BE2C (cell line): ENCODE results near the gene MEIOB.

Experiments
- DNase-seq: peaks from one replicate; pipeline ENCODE4 v3.0.0-alpha.2; 2020
- H3K27me3 ChIP-seq: fragments of 250-450 bp; sonication (Bioruptor Pico); 2 replicates; pipeline ENCODE4 v1.5.1; 2020; ENCODE audit warnings: mild to moderate bottlenecking
- H3K36me3 ChIP-seq: fragments of 250-450 bp; sonication (Bioruptor Pico); 2 replicates; pipeline ENCODE4 v1.5.1; 2020; ENCODE audit warnings: mild to moderate bottlenecking
- H3K4me1 ChIP-seq: fragments of 250-450 bp; sonication (Bioruptor Pico); 2 replicates; pipeline ENCODE4 v1.5.1; 2020
- H3K4me3 ChIP-seq: 2 replicates; pipeline ENCODE4 v1.5.1; 2011; ENCODE audit warnings: low read depth, low read length
- H3K9me3 ChIP-seq: fragments of 250-450 bp; sonication (Bioruptor Pico); 2 replicates; pipeline ENCODE4 v1.5.1; 2020
- CTCF ChIP-seq: IDR thresholded peaks from 2 replicates; pipeline ENCODE4 v1.5.1; 2012; ENCODE audit warnings: mild to moderate bottlenecking, low read depth, low read length

MEIOB gene

GRCh38 chr16:1792836-1793577, 79.0 kb downstream of the MEIOB start:
- TF ChIP-seq CTCF, result no peak
- no peak for DNase-seq
- Histone ChIP-seq H3K4me3 (no peak overlapping the region), H3K9me3 (peaks cover 4% of the 10 kb centered on the region), H3K27me3 (no peaks in the 10 kb centered on the region), H3K4me1 (no peaks in the 10 kb centered on the region), H3K36me3 (peaks cover 33% of the 10 kb centered on the region)

- no peaks in the 10 kb centered on the region for H3K4me1 ChIP-seq
- H3K9me3 ChIP-seq, result no peaks in the 10 kb centered on the region
- H3K4me3 ChIP-seq, result no peak overlapping the region
- H3K36me3 ChIP-seq, result peaks cover 41% of the 10 kb centered on the region
- TF ChIP-seq CTCF, result no peak
- peak; percentile 36 for DNase-seq
- H3K27me3 ChIP-seq, result no peaks in the 10 kb centered on the region
Observed at GRCh38 chr16:1791943-1792812, 79.8 kb downstream of the MEIOB start.

- peaks cover 49% of the 10 kb centered on the region for H3K36me3 ChIP-seq
- H3K9me3 ChIP-seq, result no peaks in the 10 kb centered on the region
- H3K27me3 ChIP-seq, result no peaks in the 10 kb centered on the region
- H3K4me3 ChIP-seq, result no peak overlapping the region
- H3K4me1 ChIP-seq, result no peaks in the 10 kb centered on the region
- DNase-seq, result no peak
- TF ChIP-seq CTCF, result no peak
Observed at GRCh38 chr16:1791256-1791942, 80.6 kb downstream of the MEIOB start.

GRCh38 chr16:1790611-1791255, 81.2 kb downstream of the MEIOB start:
- Histone ChIP-seq H3K9me3 (no peaks in the 10 kb centered on the region), H3K4me1 (no peaks in the 10 kb centered on the region), H3K27me3 (no peaks in the 10 kb centered on the region), H3K4me3 (no peak overlapping the region), H3K36me3 (peaks cover 50% of the 10 kb centered on the region)
- no peak for DNase-seq
- no peak for TF ChIP-seq CTCF

GRCh38 chr16:1790261-1790610, 81.7 kb downstream of the MEIOB start:
- TF ChIP-seq CTCF, result no peak
- Histone ChIP-seq H3K4me1 (no peaks in the 10 kb centered on the region), H3K36me3 (peaks cover 51% of the 10 kb centered on the region), H3K27me3 (no peaks in the 10 kb centered on the region), H3K4me3 (no peak overlapping the region), H3K9me3 (no peaks in the 10 kb centered on the region)
- DNase-seq, result no peak
